HT1080 (cell line): ENCODE data around the gene ARRB2. TPM values are rescaled to one million over a fixed set of nuclear protein-coding genes. Genes with fewer than 3 reads are reported as not detected.

Experiments
- DNase-seq: peaks from one replicate; pipeline ENCODE4 v3.0.0-alpha.2; 2015; ENCODE audit warnings: low read depth
- total RNA-seq: library from RNA; depleted of rRNA; stranded (reverse); fragments of >200 nt; shearing (Covaris generic); gene quantifications from 2 replicates; pipeline ENCODE4 v1.2.3, GENCODE V29; 2014; rRNA removed

Gene ARRB2
- total RNA-seq, 1 experiment from 2014 or later: 27.4 TPM

DNA sequence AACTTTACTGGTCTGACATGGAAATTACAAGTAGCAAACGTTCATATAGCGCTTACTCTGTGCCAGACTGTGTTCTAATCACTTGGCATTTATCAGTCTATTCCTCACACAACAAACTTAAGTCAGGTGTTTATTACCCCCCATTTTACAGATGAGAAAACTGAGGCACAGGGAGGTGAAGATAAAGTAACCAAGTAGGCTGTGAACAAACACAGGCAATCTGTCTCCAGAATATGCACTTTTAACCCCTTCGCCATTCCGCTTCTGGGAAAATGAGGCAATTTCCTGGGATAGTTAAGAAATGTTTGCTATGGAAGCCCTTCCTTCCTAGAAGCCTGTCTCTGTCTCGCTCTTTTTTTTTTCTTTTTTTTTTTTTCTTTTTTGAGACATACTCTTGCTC is 41.5 kb downstream of the ARRB2 start:
- DNase-seq: no peak

DNA sequence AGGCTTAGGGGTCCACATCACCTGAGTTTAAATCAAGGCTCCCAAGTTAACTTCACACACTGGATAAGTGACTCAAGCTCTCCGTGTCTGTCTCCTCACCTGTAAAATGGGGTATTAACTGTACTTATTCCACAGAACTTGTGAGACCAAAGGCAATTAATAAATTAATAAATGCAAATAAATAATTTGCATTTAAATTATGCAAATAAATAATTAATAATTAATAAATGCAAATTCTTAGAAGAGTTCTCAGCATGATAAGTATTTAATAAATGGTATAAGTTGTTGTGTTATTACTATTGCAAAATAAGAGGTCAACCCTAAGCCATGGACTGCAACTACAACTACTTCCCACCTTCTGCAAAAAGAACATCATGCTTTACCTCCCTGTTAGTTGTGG is 43.0 kb downstream of the ARRB2 start:
- no peak for DNase-seq

DNA sequence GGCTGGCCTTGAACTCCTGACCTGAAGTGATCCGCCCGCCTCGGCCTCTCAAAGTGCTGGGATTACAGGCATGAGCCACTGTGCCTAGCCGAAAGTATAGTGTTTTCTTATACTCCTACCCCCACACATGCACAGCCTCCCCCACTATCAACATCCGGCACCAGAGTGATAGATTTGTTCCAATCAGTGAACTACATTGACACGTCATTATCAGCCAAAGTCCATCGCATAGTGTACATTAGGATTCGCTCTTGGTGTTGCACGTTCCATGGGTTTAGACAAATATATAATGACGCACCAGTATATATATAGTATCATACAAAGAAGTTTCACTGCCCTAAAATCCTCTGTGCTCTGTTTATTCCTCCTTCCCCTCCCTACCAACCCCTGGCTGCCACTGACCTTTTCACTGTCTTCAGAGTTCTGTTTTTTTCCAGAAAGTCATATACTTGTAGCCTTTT is 49.4 kb downstream of the ARRB2 start:
- no peak for DNase-seq

DNA sequence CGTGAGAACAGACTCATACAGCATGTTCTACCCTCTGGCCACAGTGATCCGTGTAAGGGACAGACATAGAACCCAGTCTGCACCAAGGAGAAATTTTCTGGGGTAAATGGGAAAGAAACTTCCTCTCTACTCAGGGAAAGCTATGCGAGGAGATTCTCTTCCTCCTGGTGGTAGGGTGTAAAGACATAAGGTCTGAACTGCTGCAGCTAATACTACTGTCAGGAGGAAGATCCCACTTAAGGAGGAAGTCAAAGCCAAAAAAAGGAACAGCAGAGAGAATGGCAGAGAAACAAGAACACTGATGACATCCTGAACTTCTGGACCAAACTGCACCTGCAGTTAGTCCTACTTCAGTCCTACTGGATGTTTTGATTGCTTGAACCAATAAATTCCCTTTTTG is 54.2 kb downstream of the ARRB2 start:
- no peak for DNase-seq

DNA sequence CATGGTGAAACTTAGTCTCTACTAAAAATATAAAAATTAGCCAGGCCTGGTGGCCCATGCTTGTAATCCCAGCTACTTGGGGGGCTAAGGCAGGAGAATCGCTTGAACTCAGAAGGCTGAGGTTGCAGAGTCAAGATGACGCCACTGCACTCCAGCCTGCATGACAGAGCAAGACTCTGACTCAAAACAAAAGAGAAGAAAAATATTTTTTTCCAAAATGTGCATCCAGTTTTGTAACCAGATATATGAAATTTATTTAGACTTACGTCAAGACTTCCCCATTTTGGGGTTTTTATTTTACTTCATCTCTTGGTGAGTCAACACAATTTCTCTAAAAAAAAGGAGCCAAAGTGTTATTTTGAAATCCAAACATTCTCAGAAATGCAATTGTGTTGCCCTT is 55.8 kb downstream of the ARRB2 start:
- no peak for DNase-seq

DNA sequence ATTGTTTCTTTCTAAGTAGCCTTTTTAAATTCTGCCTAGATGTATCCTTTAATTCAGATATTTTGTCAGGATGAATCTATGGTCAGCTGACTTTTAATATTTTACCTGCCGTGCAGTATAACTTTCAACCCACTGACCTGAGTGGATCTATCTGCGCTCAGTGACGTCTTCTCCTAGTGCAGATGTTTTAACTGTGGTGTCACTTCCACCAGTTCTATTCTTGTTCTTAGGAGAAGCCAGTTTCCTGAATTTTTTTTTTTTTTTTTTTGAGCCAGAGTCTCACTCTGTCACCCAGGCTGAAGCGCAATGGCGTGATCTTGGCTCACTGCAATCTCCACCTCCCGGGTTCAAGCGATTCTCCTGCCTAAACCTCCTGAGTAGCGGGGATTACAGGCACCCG is 56.3 kb downstream of the ARRB2 start:
- DNase-seq: no peak

DNA sequence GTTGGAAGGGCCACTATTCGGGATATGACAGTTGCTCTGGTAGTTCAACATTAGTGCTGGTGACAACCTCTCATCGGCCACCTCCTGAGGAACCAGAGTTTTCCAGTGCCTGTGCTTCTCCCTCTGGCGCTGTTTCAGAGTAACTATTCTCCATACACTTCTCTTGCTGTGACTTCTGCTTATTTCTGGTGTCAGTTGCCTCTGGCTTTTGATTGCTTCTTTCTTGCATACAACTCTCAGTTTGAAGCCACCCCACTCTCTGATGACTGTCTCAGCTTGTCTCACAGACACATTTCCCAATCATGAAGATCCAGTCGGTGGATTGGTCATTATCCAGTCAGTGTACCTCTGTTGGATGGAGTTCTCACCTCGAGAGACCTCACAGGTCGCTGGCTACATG is 57.9 kb downstream of the ARRB2 start:
- no peak for DNase-seq

DNA sequence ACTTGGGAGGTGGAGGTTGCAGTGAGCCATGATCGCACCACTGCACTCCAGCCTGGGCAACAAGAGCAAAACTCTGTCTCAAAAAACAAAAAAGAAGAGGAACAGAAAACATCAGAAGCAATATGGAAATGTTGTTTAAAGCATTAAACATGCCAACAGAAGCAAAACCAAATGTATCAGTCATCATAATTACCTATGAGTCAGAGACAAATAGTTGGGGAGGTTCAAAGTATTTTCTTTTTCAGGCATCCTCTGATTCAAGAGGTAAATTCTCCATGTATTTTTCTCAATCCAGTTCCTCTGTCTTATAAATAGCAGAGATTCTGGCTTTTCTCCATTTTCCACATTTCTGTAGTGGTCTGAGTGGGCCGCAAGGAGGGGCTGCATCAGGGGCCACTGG is 59.2 kb downstream of the ARRB2 start:
- DNase-seq: no peak

Other genes starting within 250 kb of the ARRB2 start
- 0.27 and 0.33 TPM in 2 replicates for gene SPNS2, start 211.8 kb upstream of the ARRB2 start, total RNA-seq
- gene MYBBP1A, start 155.2 kb upstream of the ARRB2 start, total RNA-seq: 117 and 129 TPM in 2 replicates
- not detected in 2 replicates for gene GGT6, start 150.1 kb upstream of the ARRB2 start, total RNA-seq
- not detected in 2 replicates for gene SMTNL2, start 126.1 kb upstream of the ARRB2 start, total RNA-seq
- gene ALOX15, start 69.0 kb upstream of the ARRB2 start, total RNA-seq: not detected in 2 replicates
- gene PELP1, start 6.5 kb upstream of the ARRB2 start, total RNA-seq: 28.0 and 34.2 TPM in 2 replicates
- gene MED11, start 20.8 kb downstream of the ARRB2 start, total RNA-seq: 28.9 and 35.8 TPM in 2 replicates
- not detected in 2 replicates for gene ZMYND15, start 29.2 kb downstream of the ARRB2 start, total RNA-seq
- gene CXCL16, start 29.3 kb downstream of the ARRB2 start, total RNA-seq: 0.40 and 1.0 TPM in 2 replicates
- not detected in 2 replicates for gene TM4SF5, start 61.3 kb downstream of the ARRB2 start, total RNA-seq
- gene VMO1, start 75.7 kb downstream of the ARRB2 start, total RNA-seq: not detected in 2 replicates
- gene GLTPD2, start 78.3 kb downstream of the ARRB2 start, total RNA-seq: not detected in 2 replicates
- 235 and 261 TPM in 2 replicates for gene PSMB6, start 85.5 kb downstream of the ARRB2 start, total RNA-seq
- 12.8 and 13.1 TPM in 2 replicates for gene PLD2, start 96.5 kb downstream of the ARRB2 start, total RNA-seq
- 27.1 and 28.7 TPM in 2 replicates for gene MINK1, start 122.7 kb downstream of the ARRB2 start, total RNA-seq
- gene C17orf107, start 188.9 kb downstream of the ARRB2 start, total RNA-seq: 0.07 and 0.48 TPM in 2 replicates
- gene CHRNE, start 192.5 kb downstream of the ARRB2 start, total RNA-seq: not detected in 2 replicates
- gene GP1BA, start 221.6 kb downstream of the ARRB2 start, total RNA-seq: not detected in 2 replicates
- gene SLC25A11, start 229.4 kb downstream of the ARRB2 start, total RNA-seq: 103 and 112 TPM in 2 replicates
- gene RNF167, start 229.6 kb downstream of the ARRB2 start, total RNA-seq: 70.0 and 95.7 TPM in 2 replicates
- 1,934 and 2,529 TPM in 2 replicates for gene PFN1, start 237.9 kb downstream of the ARRB2 start, total RNA-seq
- gene ENO3, start 240.5 kb downstream of the ARRB2 start, total RNA-seq: 2.5 and 3.0 TPM in 2 replicates